H1 (cell line): Measurements from ENCODE around the gene ZNF592. TPM values are rescaled to one million over a fixed set of nuclear protein-coding genes. Genes with fewer than 3 reads are reported as not detected.

Source experiments
- CHD7 ChIP-seq: fragments of 300-600 bp; sonication (generic); IDR thresholded peaks from 2 replicates; pipeline ENCODE4 v1.7.1; 2012; ENCODE audit warnings: low read length, moderate library complexity, mild to moderate bottlenecking, inconsistent platforms; ENCODE audit not compliant: insufficient replicate concordance
- EZH2 ChIP-seq: fragments of 200-600 bp; sonication (generic); IDR thresholded peaks from 2 replicates; pipeline ENCODE4 v1.7.1; 2012; ENCODE audit warnings: low read depth, mild to moderate bottlenecking, moderate library complexity, low read length, inconsistent platforms; ENCODE audit not compliant: severe bottlenecking
- polyA plus RNA-seq, 7 experiments: library from polyadenylated mRNA; depleted of rRNA in 3 of 7; stranded (reverse) in 5 of 7; unstranded in 2 of 7; fragments of >200 nt in 5 of 7; fragments of 200-250 nt in 2 of 7; gene quantifications; 1 replicate in 5 of 7; 2 replicates in 1 of 7; 4 replicates in 1 of 7; pipeline versions ENCODE4 v1.2.1 to v1.2.3, GENCODE V29; 2011 to 2013; ENCODE audit warnings: missing spikeins in 2 of 7, mixed read lengths in 2 of 7
- total RNA-seq: library from RNA; stranded (reverse); fragmentation: NEBNext Ultra II Directional; extraction: Animal tissue kit (Norgen Biotek cat#: 25700); gene quantifications from 2 replicates; pipeline ENCODE4 v1.2.1, GENCODE V29; 2021

ZNF592 gene
- total and polyA plus RNA-seq, 2 of the 8 experiments (the other 6 are each of a cell fraction or from before 2014, with no cell fraction given), result 14.2 to 33.0 TPM

GRCh38 chr15:84749111-84749991, 959 bp downstream of the ZNF592 start (continued):
- TF ChIP-seq CHD7 (no peak), EZH2 (no peak)
